GM19239 (cell line): Measurements from ENCODE around the gene PSMA3.
"Not testable (repeated sequence)": the region's sequence is repeated elsewhere in the genome, so short reads cannot be mapped to it uniquely, and the experiment has no call there.

Experiments
- DNase-seq: peaks from one replicate; pipeline ENCODE4 v3.0.0; 2011; ENCODE audit warnings: low spot score; ENCODE audit not compliant: insufficient read length
- FAIRE-seq: peaks from 2 replicates; lab custom pipeline; 2011; peaks lifted over from hg19 to GRCh38; lab: Jason Lieb, UNC

Gene PSMA3

GRCh38 chr14:58244556-58245387 lies at the start of gene PSMA3:
Gene PSMA3 (plus strand): TSS chr14:58244843. CDS start chr14:58244921, 78 bp downstream.
- DNase-seq, result peak; percentile 63

GRCh38 chr14:58196198-58196597 lies 48.4 kb upstream of the PSMA3 start:
- FAIRE-seq (no peak), DNase-seq (no peak)

More at GRCh38 chr14:58244556-58245387, at the start of gene PSMA3:
- FAIRE-seq, result peak; percentile 93

GRCh38 chr14:58198086-58198485 lies 46.6 kb upstream of the PSMA3 start:
- peak; percentile 57 for FAIRE-seq

GRCh38 chr14:58199726-58200479 lies 44.7 kb upstream of the PSMA3 start, which contains the start of gene ACTR10:
Gene ACTR10 (plus strand): TSS chr14:58200149. CDS start chr14:58200218, 69 bp downstream.
- DNase-seq (peak; percentile 77), FAIRE-seq (peak; percentile 80)

More at GRCh38 chr14:58198086-58198485, 46.6 kb upstream of the PSMA3 start:
- DNase-seq, result no peak

- FAIRE-seq, result peak; percentile 39
- no peak for DNase-seq
Measured at GRCh38 chr14:58200480-58200841, 44.2 kb upstream of the PSMA3 start.

GRCh38 chr14:58200846-58201245 lies 43.8 kb upstream of the PSMA3 start:
- DNase-seq, result no peak
- peak; percentile 63 for FAIRE-seq

GRCh38 chr14:58213176-58213575 lies 31.5 kb upstream of the PSMA3 start:
- FAIRE-seq, result no peak
- DNase-seq, result no peak

- FAIRE-seq (no peak), DNase-seq (no peak)
Measured at GRCh38 chr14:58215191-58215914, 29.3 kb upstream of the PSMA3 start.

GRCh38 chr14:58216544-58216943 lies 28.1 kb upstream of the PSMA3 start:
- DNase-seq (no peak), FAIRE-seq (no peak)

- FAIRE-seq (no peak), DNase-seq (no peak)
Measured at GRCh38 chr14:58227096-58227819, 17.4 kb upstream of the PSMA3 start.

GRCh38 chr14:58238252-58239243 lies 6.1 kb upstream of the PSMA3 start:
- DNase-seq (no peak), FAIRE-seq (peak; percentile 42)

- no peak for DNase-seq
- peak; percentile 86 for FAIRE-seq
Measured at GRCh38 chr14:58239244-58240195, 5.1 kb upstream of the PSMA3 start.

GRCh38 chr14:58243790-58244555 lies 670 bp upstream of the PSMA3 start:
- peak; percentile 78 for FAIRE-seq
- DNase-seq, result no peak

- DNase-seq (no peak), FAIRE-seq (peak; percentile 65)
Measured at GRCh38 chr14:58245562-58245961, 919 bp downstream of the PSMA3 start.

GRCh38 chr14:58249611-58250010 lies 5.0 kb downstream of the PSMA3 start:
- DNase-seq (no peak), FAIRE-seq (no peak)

- FAIRE-seq (no peak), DNase-seq (no peak)
Measured at GRCh38 chr14:58258156-58258555, 13.5 kb downstream of the PSMA3 start.

GRCh38 chr14:58262005-58262404 lies 17.4 kb downstream of the PSMA3 start:
- not testable (repeated sequence) for FAIRE-seq, DNase-seq
